ENCODE measurements around the gene FBXO33.
A peak's percentile ranks its signal among the peaks of the same experiment; 100 is the strongest.

The FBXO33 gene

DNA sequence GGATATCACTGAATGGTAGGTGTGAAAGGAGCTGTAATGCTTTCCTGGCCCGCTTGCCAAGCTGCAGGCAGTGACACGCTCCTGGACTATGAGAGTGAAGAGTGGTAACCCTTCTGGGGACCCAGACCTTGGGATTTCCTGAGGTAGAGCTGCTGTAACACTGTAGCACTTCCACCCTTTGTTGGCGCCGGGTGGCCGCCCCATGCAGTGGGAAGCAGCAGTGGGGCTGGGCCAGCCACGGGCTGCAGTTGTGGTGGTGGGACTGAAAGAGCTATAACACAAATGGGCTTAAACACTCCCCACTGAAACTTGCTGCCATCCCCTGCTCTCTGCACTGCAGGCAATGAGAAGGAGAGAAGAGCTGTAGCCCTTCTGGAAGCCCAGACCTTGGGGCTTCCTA, 9.6 kb upstream of the FBXO33 start:
- TF ChIP-seq, protein P1, sequence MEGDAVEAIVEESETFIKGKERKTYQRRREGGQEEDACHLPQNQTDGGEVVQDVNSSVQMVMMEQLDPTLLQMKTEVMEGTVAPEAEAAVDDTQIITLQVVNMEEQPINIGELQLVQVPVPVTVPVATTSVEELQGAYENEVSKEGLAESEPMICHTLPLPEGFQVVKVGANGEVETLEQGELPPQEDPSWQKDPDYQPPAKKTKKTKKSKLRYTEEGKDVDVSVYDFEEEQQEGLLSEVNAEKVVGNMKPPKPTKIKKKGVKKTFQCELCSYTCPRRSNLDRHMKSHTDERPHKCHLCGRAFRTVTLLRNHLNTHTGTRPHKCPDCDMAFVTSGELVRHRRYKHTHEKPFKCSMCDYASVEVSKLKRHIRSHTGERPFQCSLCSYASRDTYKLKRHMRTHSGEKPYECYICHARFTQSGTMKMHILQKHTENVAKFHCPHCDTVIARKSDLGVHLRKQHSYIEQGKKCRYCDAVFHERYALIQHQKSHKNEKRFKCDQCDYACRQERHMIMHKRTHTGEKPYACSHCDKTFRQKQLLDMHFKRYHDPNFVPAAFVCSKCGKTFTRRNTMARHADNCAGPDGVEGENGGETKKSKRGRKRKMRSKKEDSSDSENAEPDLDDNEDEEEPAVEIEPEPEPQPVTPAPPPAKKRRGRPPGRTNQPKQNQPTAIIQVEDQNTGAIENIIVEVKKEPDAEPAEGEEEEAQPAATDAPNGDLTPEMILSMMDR (IDR thresholded peaks at IDR 0.05) = no peak
- TF ChIP-seq ZFX (IDR thresholded peaks at IDR 0.05; ENCODE audit: borderline replicate concordance) = no peak
- H3K27ac ChIP-seq = no peak overlapping the region

DNA sequence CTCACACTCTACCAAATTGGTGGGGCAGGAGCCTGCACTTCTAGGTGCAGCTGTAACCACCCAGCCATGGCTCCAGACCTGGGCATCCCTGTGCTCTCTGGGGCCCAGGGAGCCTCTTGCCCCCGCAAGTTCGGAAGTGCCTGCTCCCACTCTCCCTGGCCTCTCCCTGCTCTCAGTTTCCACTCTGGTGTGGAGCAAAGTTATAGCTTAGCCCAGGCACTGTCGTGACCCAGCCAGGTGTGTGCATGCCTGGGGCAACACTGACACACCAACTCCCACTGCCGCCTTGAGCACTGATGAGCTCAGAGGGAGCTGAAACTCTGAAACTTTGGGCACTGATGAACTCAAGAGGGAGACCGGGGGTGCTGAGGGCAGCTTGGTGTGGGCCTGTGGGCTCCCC, 8.7 kb upstream of the FBXO33 start:
- TF ChIP-seq, protein P1 (IDR thresholded peaks at IDR 0.05) = no peak
- no peak for TF ChIP-seq ZFX (IDR thresholded peaks at IDR 0.05; ENCODE audit: borderline replicate concordance)
- H3K27ac ChIP-seq = no peak overlapping the region

DNA sequence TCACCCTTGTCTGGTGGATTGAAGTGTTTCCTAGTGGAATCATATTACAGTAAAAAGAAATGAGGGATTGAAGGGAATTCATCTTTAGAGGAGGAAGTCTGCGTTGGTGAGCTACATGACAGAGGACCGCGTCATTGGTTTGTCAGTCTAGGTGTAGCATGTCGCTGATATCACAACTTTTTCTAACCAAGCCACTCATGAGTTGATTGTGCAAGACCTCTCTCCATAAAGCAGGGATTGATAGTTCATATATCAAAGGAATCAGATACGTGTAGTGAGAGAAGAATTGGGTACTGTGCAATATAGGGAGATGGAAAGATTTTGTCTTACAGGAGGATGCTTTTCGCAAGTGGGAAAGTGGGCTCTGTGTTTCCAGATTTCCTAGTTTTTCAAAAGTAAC, 3.0 kb upstream of the FBXO33 start:
- TF ChIP-seq, protein P1 (IDR thresholded peaks at IDR 0.05) = no peak
- no peak for TF ChIP-seq ZFX (IDR thresholded peaks at IDR 0.05; ENCODE audit: borderline replicate concordance)
- no peak overlapping the region for H3K27ac ChIP-seq

DNA sequence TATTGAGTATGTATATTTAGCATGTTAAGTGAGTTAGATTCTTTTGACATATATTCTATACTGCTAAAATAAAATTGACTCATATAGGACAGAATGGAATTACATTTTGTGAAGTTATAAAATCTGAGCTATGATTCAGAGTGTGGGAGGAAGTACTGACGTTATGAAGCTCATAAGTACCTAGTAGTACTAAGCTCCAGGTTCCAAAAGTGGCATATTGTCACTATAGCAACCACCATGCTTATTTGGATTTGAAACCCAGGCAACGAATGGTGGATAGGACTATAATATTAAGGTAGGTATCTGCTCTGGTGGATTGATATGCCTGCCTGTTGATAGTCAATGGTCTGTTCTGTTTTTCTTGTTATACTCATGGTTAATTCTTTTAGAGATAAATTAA, 2.2 kb upstream of the FBXO33 start:
- no peak for TF ChIP-seq ZFX (IDR thresholded peaks at IDR 0.05; ENCODE audit: borderline replicate concordance)
- TF ChIP-seq, protein P1 (IDR thresholded peaks at IDR 0.05) = no peak
- H3K27ac ChIP-seq = no peak overlapping the region

DNA sequence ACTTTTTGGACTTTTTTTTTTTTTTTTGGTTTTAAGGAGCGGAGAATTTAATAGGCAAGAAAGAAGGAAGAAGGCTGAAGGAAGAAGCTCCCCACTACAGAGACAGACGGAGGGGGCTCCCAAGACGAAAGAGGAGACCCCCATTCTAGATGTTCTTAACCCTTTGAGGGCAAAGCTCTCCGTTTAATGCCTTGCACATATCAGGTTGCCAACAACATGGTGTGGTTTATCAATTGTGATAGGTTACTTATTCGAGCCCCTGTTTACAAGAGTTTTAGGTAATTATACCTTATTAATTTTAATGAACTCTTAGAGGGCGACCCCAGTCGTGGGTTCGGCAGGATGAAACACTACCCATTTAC, 1.2 kb upstream of the FBXO33 start:
- no peak for TF ChIP-seq ZFX (IDR thresholded peaks at IDR 0.05; ENCODE audit: borderline replicate concordance)
- TF ChIP-seq, protein P1 (IDR thresholded peaks at IDR 0.05) = no peak
- peak overlapping the region; percentile 97 for H3K27ac ChIP-seq

DNA sequence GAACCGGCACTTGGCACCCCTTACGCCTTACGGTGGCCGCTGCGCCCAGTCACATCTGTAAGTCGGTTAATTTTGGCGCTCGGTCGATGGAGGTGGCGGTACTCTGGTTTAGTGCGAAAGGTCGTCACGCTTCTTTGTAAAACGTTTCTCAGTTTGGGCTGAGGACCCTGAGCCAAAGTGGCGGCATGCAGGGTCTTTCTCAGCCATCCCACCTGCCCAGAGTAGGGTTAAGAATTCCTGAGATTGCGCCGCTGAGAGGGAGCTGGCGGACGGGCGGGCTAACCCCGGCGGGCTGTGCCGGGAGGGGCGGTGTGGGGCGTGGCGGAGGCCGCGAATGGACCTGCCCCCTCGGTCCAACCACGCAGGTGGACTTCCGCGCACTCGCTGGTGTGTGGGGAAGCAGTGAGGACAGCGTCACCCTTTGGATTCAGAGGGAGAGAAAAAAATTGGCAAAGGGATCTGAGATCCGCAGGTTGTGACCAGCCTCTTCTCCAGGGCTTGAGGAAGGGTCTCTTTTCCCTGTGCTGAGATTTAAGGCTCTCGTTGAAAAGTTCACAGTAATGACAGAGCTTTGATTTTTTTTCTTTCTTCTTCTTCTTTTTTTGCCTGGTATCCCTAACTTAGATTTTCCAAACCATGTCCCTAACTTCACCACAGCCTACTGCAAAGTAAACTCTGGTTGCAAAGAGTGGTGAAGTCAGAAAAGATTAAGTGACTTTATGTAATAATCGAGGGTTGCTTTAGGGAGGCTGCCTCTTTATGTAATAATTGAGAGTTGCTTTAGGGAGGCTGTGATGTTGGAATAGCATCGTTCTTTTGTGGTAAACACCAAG, 602 bp upstream of the FBXO33 start:
- peak overlapping the region; percentile 97 for H3K27ac ChIP-seq
- TF ChIP-seq ZFX (IDR thresholded peaks at IDR 0.05; ENCODE audit: borderline replicate concordance) = no peak
- TF ChIP-seq, protein P1 (IDR thresholded peaks at IDR 0.05) = peak; percentile 66

DNA sequence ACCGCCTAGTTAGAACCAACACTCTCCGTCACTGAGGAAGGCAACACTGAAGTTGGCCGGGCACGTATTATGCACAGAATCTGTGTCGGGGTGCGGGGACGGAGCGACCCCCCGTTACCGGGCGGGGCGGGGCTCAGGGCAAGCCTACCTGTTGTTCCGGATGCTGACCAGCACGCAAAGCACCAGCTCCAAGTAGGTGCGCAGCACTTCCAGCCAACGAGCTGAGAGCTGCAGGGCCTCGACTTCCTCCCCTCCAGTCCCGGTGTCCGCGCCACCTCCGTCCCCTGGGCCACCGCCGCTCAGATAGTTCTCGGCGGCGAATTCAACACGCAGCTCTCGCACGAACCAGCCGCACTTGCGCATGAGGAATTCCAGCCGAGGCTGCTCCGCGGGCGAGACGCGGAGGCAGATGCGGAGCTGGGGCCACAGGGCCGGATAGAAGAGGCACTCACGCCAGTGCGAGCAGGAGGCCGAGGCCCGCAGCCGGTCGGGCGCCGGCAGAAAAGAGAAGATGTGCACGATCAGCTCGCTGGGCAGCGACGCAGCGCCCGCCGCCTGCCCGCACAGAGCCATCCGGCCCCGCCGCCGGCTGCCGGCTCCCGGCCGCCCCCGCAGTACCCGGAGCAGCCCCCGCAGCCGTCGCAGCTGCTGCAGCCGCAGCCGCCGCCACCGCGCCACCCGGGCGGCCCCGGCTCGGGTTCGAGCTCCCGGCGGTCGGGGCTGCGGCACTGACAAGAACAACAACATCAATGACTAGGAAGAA, 636 bp downstream of the FBXO33 start:
- H3K27ac ChIP-seq = peak overlapping the region; percentile 97
- TF ChIP-seq ZFX (IDR thresholded peaks at IDR 0.05; ENCODE audit: borderline replicate concordance) = no peak
